ENCODE data around the gene MSH6. TPM values are rescaled to one million over a fixed set of nuclear protein-coding genes. Genes with fewer than 3 reads are reported as not detected.
A peak's percentile ranks its signal among the peaks of the same experiment; 100 is the strongest.

The MSH6 gene
- total and polyA plus RNA-seq, 2 of the 8 experiments (the other 6 are each of a cell fraction or from before 2014, with no cell fraction given): 45.8 to 301 TPM

GRCh38 chr2:47811668-47812067 is 28.7 kb downstream of the MSH6 start:
- WGBS, 2 experiments (ENCODE audit: extremely low coverage in 1 of 2, insufficient coverage in 1 of 2, insufficient read length in 1 of 2, insufficient replicate concordance in 2 of 2, low coverage in 1 of 2, low lambda C conversion rate in 2 of 2, missing lambda C conversion rate in 1 of 2): 89% methylated on average over 1 of the region's 1 CpG; no CpG with 5 or more reads in 1 of the 2 experiments
- Histone ChIP-seq H3K79me2 (ENCODE audit: control insufficient read depth in 1 of 2, insufficient read depth in 2 of 2, low read length in 2 of 2) (no peaks in the 10 kb centered on the region), H3K79me1 (ENCODE audit: low read depth, low read length) (no peaks in the 10 kb centered on the region), H3K18ac (ENCODE audit: extremely low read depth, low read length) (no peak overlapping the region), H3K56ac (replicated peaks; ENCODE audit: insufficient read length, low read depth, low read length) (no peak overlapping the region), H2BK5ac (ENCODE audit: low read depth, low read length) (no peak overlapping the region), H3K23me2 (ENCODE audit: low read depth, low read length) (no peaks in the 10 kb centered on the region), H3K4me3 (ENCODE audit: extremely low read depth in 1 of 4, insufficient read depth in 2 of 4, low read depth in 3 of 4, low read length in 4 of 4) (no peak overlapping the region), H4K91ac (replicated peaks; ENCODE audit: insufficient read length, low read length) (no peak overlapping the region), H4K20me1 (replicated peaks in 1 of 2; ENCODE audit: control insufficient read depth in 1 of 2, insufficient read depth in 2 of 2, low read length in 2 of 2) (peaks cover 0 to 2% of the 10 kb centered on the region in 2 experiments), H2BK20ac (ENCODE audit: low read length) (no peak overlapping the region), H3K4ac (replicated peaks; ENCODE audit: insufficient read length, low read depth, low read length) (no peak overlapping the region), H2BK120ac (replicated peaks; ENCODE audit: low read depth, low read length) (no peak overlapping the region), H3K4me2 (ENCODE audit: insufficient read depth in 1 of 2, low read depth in 2 of 2, low read length in 2 of 2) (no peak overlapping the region), H3K27ac (ENCODE audit: low read depth, low read length) (no peak overlapping the region), H4K8ac (ENCODE audit: extremely low read depth, insufficient read depth, low read length) (no peak overlapping the region), H3K9me3 (ENCODE audit: insufficient read depth in 2 of 2, low read depth in 1 of 2, low read length in 1 of 2) (no peaks in the 10 kb centered on the region), H2AK5ac (ENCODE audit: low read depth, low read length) (no peak overlapping the region), H2AFZ (ENCODE audit: low read length) (no peak overlapping the region), H2BK15ac (ENCODE audit: low read length) (no peak overlapping the region), H3K14ac (ENCODE audit: insufficient read length) (no peak overlapping the region), H3K36me3 (ENCODE audit: control insufficient read depth in 2 of 4, insufficient read depth in 4 of 4, low read length in 3 of 4) (peaks cover 10 to 67% (median 35%) of the 10 kb centered on the region in 4 experiments), H3K9ac (replicated peaks in 1 of 4; ENCODE audit: extremely low read depth in 1 of 4, low read depth in 3 of 4, low read length in 3 of 4) (no peak overlapping the region), H3K27me3 (replicated peaks in 1 of 4; ENCODE audit: control insufficient read depth in 3 of 4, extremely low read depth in 1 of 4, insufficient read depth in 3 of 4, low read length in 3 of 4) (no peaks in the 10 kb centered on the region), H4K5ac (ENCODE audit: insufficient read length, low read depth, low read length) (no peak overlapping the region), H3K4me1 (replicated peaks in 1 of 4; ENCODE audit: control insufficient read depth in 3 of 4, insufficient read depth in 4 of 4, low read length in 3 of 4) (no peaks in the 10 kb centered on the region), H3K23ac (ENCODE audit: insufficient read length) (no peak overlapping the region), H2BK12ac (ENCODE audit: low read depth, low read length) (no peak overlapping the region)
- CTCF ChIA-PET (ENCODE audit: partially characterized antibody): no interaction called here
- no peak for FAIRE-seq
- no peak for DNase-seq (ENCODE audit: low read depth in 1 of 2, low spot score in 2 of 2)
- TF ChIP-seq POLR2AphosphoS5 (IDR thresholded peaks at IDR 0.05; ENCODE audit: low read depth, low read length): peak; percentile 53
- peak in 1 of 2 experiments; percentile 12; a peak in 1 of 3 replicates for TF ChIP-seq POLR2A (IDR thresholded peaks at IDR 0.05; ENCODE audit: control extremely low read depth in 1 of 2, low read depth in 2 of 2, low read length in 2 of 2)
- no peak for TF ChIP-seq KDM5A (IDR thresholded peaks at IDR 0.05; ENCODE audit: low read length)
- TF ChIP-seq MAFK (IDR thresholded peaks at IDR 0.05; ENCODE audit: low read depth, low read length): no peak
- no peak for TF ChIP-seq CREB1 (IDR thresholded peaks at IDR 0.05)
- POLR2A ChIA-PET (ENCODE audit: partially characterized antibody): interaction anchor here (1.2 to 1.8 kb wide), 2 partner anchors 10 to 12 kb away, joined by 3 to 5 read pairs; no protein-coding TSS in a partner anchor

Measured in H1 (cell line).